GM12874 (cell line): ENCODE data around the gene DDX39B.

Experiments used
- CTCF ChIP-seq: IDR thresholded peaks from 2 replicates; pipeline ENCODE4 v1.5.1; 2011; ENCODE audit warnings: low read depth, mild to moderate bottlenecking, control low read depth, low read length, moderate library complexity; ENCODE audit not compliant: insufficient read depth

DDX39B gene

GRCh38 chr6:31498748-31499147 lies 43.1 kb downstream of the DDX39B start:
- TF ChIP-seq CTCF, result no peak

GRCh38 chr6:31497531-31498476 lies 44.0 kb downstream of the DDX39B start, which contains the start of gene MICB:
MICB (plus strand) TSS chr6:31498145; CDS start chr6:31498194, 49 bp downstream.
- TF ChIP-seq CTCF, result no peak

- no peak for TF ChIP-seq CTCF
Measured at GRCh38 chr6:31495580-31495979, 46.2 kb downstream of the DDX39B start.

- TF ChIP-seq CTCF, result peak; percentile 93
Measured at GRCh38 chr6:31493875-31494694, 47.7 kb downstream of the DDX39B start.

GRCh38 chr6:31490115-31490873 lies 51.5 kb downstream of the DDX39B start:
- TF ChIP-seq CTCF, result no peak

GRCh38 chr6:31489086-31489485 lies 52.7 kb downstream of the DDX39B start:
- TF ChIP-seq CTCF, result no peak
